Neuron (in vitro differentiated cells): ENCODE data around the gene PSMB4.

Source experiments
- H2AFZ ChIP-seq: one replicate; pipeline ENCODE4 v1.6.1; 2013; ENCODE audit warnings: low read depth, mild to moderate bottlenecking, inconsistent platforms, low read length, moderate library complexity
- H3K27me3 ChIP-seq: one replicate; pipeline ENCODE4 v1.6.1; 2013; ENCODE audit warnings: low read length; ENCODE audit not compliant: insufficient read depth
- H3K36me3 ChIP-seq: one replicate; pipeline ENCODE4 v1.6.1; 2013; ENCODE audit warnings: low read length; ENCODE audit not compliant: insufficient read depth
- H3K4me1 ChIP-seq: one replicate; pipeline ENCODE4 v1.6.1; 2013; ENCODE audit warnings: low read length; ENCODE audit not compliant: insufficient read depth
- H3K4me3 ChIP-seq: 2 replicates; pipeline ENCODE4 v1.5.1; 2013; ENCODE audit warnings: mild to moderate bottlenecking, low read length, moderate library complexity
- H3K9me3 ChIP-seq: one replicate; pipeline ENCODE4 v1.6.1; 2013; ENCODE audit warnings: low read length

The PSMB4 gene

GRCh38 chr1:151401125-151401788, 1.9 kb downstream of the PSMB4 start:
- Histone ChIP-seq H3K9me3 (no peaks in the 10 kb centered on the region), H3K4me3 (peak overlapping the region; percentile 56), H3K27me3 (no peaks in the 10 kb centered on the region), H3K36me3 (peaks cover 56% of the 10 kb centered on the region), H3K4me1 (peaks cover 13% of the 10 kb centered on the region), H2AFZ (no peak overlapping the region)

DNA sequence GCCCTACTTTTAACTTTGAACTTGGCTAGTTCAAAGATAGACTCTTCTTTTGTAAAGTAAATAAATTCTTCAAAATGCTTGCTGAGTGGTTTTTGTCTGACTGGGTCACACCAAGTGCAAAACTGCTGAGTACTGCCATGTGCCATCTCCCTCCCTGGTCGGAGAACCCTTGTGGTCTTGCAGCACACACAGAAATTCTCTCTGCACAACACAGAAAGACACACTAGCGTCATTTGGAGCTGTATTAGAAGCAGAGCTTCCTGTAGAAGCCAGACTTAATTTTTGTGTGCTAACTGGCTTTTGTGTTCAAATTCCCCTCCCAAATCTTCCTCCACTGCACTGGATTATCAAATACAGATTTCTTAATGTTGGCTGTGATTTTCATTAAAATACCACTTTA, 2.5 kb downstream of the PSMB4 start:
- no peaks in the 10 kb centered on the region for H3K9me3 ChIP-seq
- no peak overlapping the region for H3K4me3 ChIP-seq
- H3K27me3 ChIP-seq, result no peaks in the 10 kb centered on the region
- peaks cover 13% of the 10 kb centered on the region for H3K4me1 ChIP-seq
- peaks cover 62% of the 10 kb centered on the region for H3K36me3 ChIP-seq
- H2AFZ ChIP-seq, result no peak overlapping the region

DNA sequence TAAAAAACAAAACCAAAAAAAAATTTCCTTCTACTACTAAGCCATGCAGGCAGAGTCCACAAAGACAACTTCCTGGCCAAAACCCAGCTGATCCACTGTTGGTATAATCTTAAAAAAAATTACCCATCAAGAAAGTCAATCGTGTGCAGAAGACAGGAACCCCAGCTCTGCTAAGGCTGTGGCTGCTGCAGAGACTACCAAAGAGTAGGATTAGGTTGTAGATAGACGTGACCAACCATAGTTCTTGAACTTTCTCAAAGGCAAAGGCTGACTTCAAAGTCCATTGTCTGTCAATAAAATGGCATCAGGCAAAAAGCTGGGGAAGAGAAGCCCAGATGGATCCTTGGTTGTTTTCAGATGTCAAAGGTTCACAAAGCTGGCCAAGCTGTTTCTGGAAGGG, 3.4 kb downstream of the PSMB4 start:
- Histone ChIP-seq H3K4me1 (peaks cover 13% of the 10 kb centered on the region), H2AFZ (no peak overlapping the region), H3K9me3 (no peaks in the 10 kb centered on the region), H3K4me3 (no peak overlapping the region), H3K36me3 (peaks cover 70% of the 10 kb centered on the region), H3K27me3 (no peaks in the 10 kb centered on the region)

- Histone ChIP-seq H3K9me3 (no peaks in the 10 kb centered on the region), H3K27me3 (no peaks in the 10 kb centered on the region), H3K4me3 (no peak overlapping the region), H3K4me1 (peaks cover 13% of the 10 kb centered on the region), H2AFZ (no peak overlapping the region), H3K36me3 (peaks cover 77% of the 10 kb centered on the region)
Observed at GRCh38 chr1:151403612-151404011, 4.2 kb downstream of the PSMB4 start.

DNA sequence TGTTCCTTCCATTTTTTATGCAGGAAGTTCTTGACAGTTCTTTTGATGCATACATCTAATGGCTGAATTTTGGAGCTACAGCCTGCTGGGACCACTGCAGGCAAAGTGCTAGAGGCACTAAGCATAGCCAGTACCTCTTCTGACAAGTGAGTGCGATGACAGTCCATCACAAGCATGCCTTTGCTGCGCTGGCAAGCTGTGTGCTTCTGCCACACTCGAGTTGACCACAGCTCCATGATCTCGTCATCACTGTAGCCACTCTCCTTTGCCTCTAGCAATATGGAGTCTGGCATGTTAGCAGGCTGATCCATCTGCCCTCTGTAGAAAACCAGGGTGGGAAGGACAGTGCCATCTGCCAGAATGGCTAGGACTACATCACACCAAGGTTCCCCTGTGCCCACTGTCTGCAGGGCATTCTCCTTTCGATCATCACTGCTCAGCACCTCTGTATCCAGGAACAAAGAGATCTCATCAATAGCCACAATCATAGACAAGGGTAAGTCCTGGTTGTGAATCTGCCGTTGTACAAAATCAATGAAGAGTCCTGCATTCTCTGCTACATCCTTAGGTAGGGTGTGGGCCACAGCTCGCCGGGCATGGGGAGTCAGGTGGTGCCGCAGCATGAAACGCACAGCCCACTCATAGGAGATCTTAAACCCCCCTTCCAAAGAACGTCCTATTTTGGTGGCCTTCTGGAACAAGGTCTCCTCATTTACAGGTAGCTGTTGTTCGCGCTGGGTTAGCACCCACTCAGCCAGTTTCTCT, 6.0 kb downstream of the PSMB4 start:
- peaks cover 9% of the 10 kb centered on the region for H3K4me1 ChIP-seq
- H3K9me3 ChIP-seq, result no peaks in the 10 kb centered on the region
- no peaks in the 10 kb centered on the region for H3K27me3 ChIP-seq
- peaks cover 94% of the 10 kb centered on the region for H3K36me3 ChIP-seq
- H3K4me3 ChIP-seq, result no peak overlapping the region
- no peak overlapping the region for H2AFZ ChIP-seq

- Histone ChIP-seq H3K36me3 (peaks cover 94% of the 10 kb centered on the region), H3K4me1 (peaks cover under 1% of the 10 kb centered on the region), H3K9me3 (no peaks in the 10 kb centered on the region), H2AFZ (no peak overlapping the region), H3K27me3 (no peaks in the 10 kb centered on the region), H3K4me3 (no peak overlapping the region)
Observed at GRCh38 chr1:151406176-151406575, 6.8 kb downstream of the PSMB4 start.

- Histone ChIP-seq H2AFZ (no peak overlapping the region), H3K36me3 (peaks cover 94% of the 10 kb centered on the region), H3K27me3 (no peaks in the 10 kb centered on the region), H3K4me1 (no peaks in the 10 kb centered on the region), H3K9me3 (no peaks in the 10 kb centered on the region), H3K4me3 (no peak overlapping the region)
Observed at GRCh38 chr1:151407304-151407703, 7.9 kb downstream of the PSMB4 start.

- peaks cover 94% of the 10 kb centered on the region for H3K36me3 ChIP-seq
- no peaks in the 10 kb centered on the region for H3K4me1 ChIP-seq
- no peaks in the 10 kb centered on the region for H3K27me3 ChIP-seq
- no peak overlapping the region for H3K4me3 ChIP-seq
- no peak overlapping the region for H2AFZ ChIP-seq
- no peaks in the 10 kb centered on the region for H3K9me3 ChIP-seq
Observed at GRCh38 chr1:151408891-151409290, 9.5 kb downstream of the PSMB4 start.

DNA sequence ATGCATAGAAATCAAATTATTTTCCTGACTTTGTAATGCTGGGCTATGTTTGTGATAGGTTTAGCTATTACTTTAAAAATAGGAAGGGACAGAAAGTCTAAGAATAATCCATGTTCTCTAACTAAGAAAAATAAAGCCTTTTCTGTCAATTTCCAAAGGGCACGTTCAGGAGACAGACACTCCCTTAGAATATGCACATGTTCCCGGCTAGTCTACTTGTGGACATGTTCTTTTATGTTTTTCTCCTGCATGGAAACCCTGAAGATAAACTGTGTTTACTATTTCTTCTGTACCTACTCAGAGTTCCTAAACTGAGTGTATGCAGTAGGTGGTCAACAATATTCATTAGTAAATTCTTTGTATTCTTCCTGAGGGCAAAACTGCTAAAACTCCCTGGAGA, 12.5 kb downstream of the PSMB4 start:
- Histone ChIP-seq H3K9me3 (no peaks in the 10 kb centered on the region), H2AFZ (no peak overlapping the region), H3K27me3 (no peaks in the 10 kb centered on the region), H3K4me3 (no peak overlapping the region), H3K4me1 (no peaks in the 10 kb centered on the region), H3K36me3 (peaks cover 87% of the 10 kb centered on the region)

DNA sequence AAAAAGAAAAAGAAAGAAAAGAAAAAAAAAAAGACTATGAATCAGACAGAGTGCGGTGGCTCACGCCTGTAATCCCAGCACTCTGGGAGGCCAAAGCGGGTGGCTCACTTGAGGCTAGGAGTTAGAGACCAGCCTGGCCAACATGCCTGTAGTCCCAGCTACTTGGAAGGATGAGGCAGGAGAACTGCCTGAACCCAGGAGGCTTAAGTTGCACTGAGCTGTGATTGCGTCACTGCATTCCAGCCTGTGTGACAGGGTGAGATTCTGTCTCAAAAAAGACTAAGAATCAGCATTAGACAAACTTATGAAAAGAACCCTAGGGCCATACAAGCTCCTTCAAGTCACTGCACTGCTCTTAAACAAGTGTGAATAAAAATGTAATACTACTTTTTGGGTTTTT, 16.9 kb downstream of the PSMB4 start:
- H3K4me1 ChIP-seq, result no peaks in the 10 kb centered on the region
- peaks cover 77% of the 10 kb centered on the region for H3K36me3 ChIP-seq
- no peaks in the 10 kb centered on the region for H3K9me3 ChIP-seq
- no peaks in the 10 kb centered on the region for H3K27me3 ChIP-seq
- no peak overlapping the region for H3K4me3 ChIP-seq
- no peak overlapping the region for H2AFZ ChIP-seq

GRCh38 chr1:151418081-151418480, 18.7 kb downstream of the PSMB4 start:
- Histone ChIP-seq H3K9me3 (no peaks in the 10 kb centered on the region), H3K36me3 (peaks cover 75% of the 10 kb centered on the region), H3K4me3 (no peak overlapping the region), H3K4me1 (no peaks in the 10 kb centered on the region), H3K27me3 (no peaks in the 10 kb centered on the region), H2AFZ (no peak overlapping the region)

- H3K27me3 ChIP-seq, result no peaks in the 10 kb centered on the region
- H3K36me3 ChIP-seq, result peaks cover 80% of the 10 kb centered on the region
Observed at GRCh38 chr1:151419819-151420218, 20.4 kb downstream of the PSMB4 start.

GRCh38 chr1:151425103-151425502, 25.7 kb downstream of the PSMB4 start:
- Histone ChIP-seq H3K4me1 (no peaks in the 10 kb centered on the region), H3K36me3 (peaks cover 90% of the 10 kb centered on the region), H2AFZ (no peak overlapping the region), H3K9me3 (no peaks in the 10 kb centered on the region), H3K27me3 (no peaks in the 10 kb centered on the region), H3K4me3 (no peak overlapping the region)

More at GRCh38 chr1:151419819-151420218, 20.4 kb downstream of the PSMB4 start:
- H3K4me3 ChIP-seq, result no peak overlapping the region
- H3K9me3 ChIP-seq, result no peaks in the 10 kb centered on the region
- no peaks in the 10 kb centered on the region for H3K4me1 ChIP-seq
- no peak overlapping the region for H2AFZ ChIP-seq
